ENCODE data around the gene NR3C1.

The NR3C1 gene

GRCh38 chr5:143440448-143441115 lies 37.1 kb upstream of the NR3C1 start:
- H3K27ac ChIP-seq: no peak overlapping the region
- no peaks in the 10 kb centered on the region for H3K9me3 ChIP-seq (ENCODE audit: control insufficient read depth, low read length)
- TF ChIP-seq CTCF (IDR thresholded peaks at IDR 0.05): no peak
- no peaks in the 10 kb centered on the region for H3K27me3 ChIP-seq (ENCODE audit: control insufficient read depth, insufficient read depth, low read length)
- H3K79me2 ChIP-seq: no peaks in the 10 kb centered on the region
- H2AFZ ChIP-seq: no peak overlapping the region
- H3K4me3 ChIP-seq (ENCODE audit: low read depth, low read length): no peak overlapping the region
- no peak overlapping the region for H3K4me2 ChIP-seq (ENCODE audit: low read length)
- H3K4me1 ChIP-seq: no peaks in the 10 kb centered on the region
- no peak overlapping the region for H3K9ac ChIP-seq
- H3K36me3 ChIP-seq (ENCODE audit: control insufficient read depth, insufficient read depth, low read length): no peaks in the 10 kb centered on the region

DNA sequence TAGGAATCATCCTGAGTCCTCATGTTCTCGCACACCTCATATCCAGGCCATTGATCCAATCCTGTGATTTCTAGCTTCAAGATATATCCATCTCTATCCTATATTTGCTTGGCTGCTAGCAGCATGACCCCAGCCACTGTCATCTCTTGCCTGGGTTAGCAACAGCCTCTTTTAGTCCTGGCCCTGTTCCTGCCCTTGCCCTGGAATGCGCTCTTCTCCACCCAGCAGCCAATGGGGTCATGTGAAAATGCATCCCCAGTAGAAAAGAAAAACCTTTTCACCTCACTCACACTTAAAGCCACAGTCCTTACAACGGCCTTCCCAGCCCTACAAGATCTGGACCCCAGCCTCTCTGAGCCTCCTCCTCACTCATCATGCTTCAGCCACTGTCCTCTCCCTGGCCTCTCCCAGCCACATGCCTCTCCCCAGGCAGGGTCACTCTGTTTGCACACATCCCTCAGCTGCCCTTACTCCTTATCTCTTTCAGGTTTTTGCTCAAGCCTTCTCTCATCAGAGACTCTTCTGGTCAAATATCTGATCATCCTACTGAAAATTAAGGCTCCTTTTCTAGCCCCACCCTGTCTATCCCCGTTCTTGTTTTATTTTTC lies 34.3 kb upstream of the NR3C1 start:
- no peak for TF ChIP-seq CTCF (IDR thresholded peaks at IDR 0.05)
- Histone ChIP-seq H3K9ac (no peak overlapping the region), H3K36me3 (ENCODE audit: control insufficient read depth, insufficient read depth, low read length) (no peaks in the 10 kb centered on the region), H3K27ac (no peak overlapping the region), H3K27me3 (ENCODE audit: control insufficient read depth, insufficient read depth, low read length) (no peaks in the 10 kb centered on the region), H3K4me1 (peaks cover 13% of the 10 kb centered on the region), H3K9me3 (ENCODE audit: control insufficient read depth, low read length) (no peaks in the 10 kb centered on the region), H3K4me2 (ENCODE audit: low read length) (no peak overlapping the region), H3K4me3 (ENCODE audit: low read depth, low read length) (no peak overlapping the region), H3K79me2 (no peaks in the 10 kb centered on the region), H2AFZ (no peak overlapping the region)

DNA sequence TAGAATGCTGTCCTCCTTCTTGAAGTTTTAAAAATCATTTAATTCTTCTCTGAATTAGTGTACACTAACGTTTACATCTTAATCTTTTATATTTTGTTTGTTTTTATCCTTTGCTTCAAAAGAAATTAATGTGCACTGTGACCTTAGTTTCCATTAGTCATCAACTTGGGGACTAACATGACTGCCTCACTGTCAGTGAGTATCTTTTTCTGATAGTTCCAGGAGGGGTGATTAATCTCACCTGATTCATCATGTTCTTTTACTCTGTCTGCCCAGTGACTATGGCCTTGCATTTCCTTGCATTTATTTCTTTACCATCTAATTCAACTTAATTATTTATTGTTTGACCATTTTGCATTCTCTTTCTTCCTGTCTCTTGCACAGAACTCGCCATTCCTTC lies 33.4 kb upstream of the NR3C1 start:
- no peak overlapping the region for H3K9ac ChIP-seq
- no peaks in the 10 kb centered on the region for H3K79me2 ChIP-seq
- no peaks in the 10 kb centered on the region for H3K9me3 ChIP-seq (ENCODE audit: control insufficient read depth, low read length)
- H3K4me2 ChIP-seq (ENCODE audit: low read length): no peak overlapping the region
- H2AFZ ChIP-seq: no peak overlapping the region
- peaks cover 13% of the 10 kb centered on the region for H3K4me1 ChIP-seq
- H3K27ac ChIP-seq: no peak overlapping the region
- no peaks in the 10 kb centered on the region for H3K36me3 ChIP-seq (ENCODE audit: control insufficient read depth, insufficient read depth, low read length)
- TF ChIP-seq CTCF (IDR thresholded peaks at IDR 0.05): no peak
- H3K27me3 ChIP-seq (ENCODE audit: control insufficient read depth, insufficient read depth, low read length): no peaks in the 10 kb centered on the region
- no peak overlapping the region for H3K4me3 ChIP-seq (ENCODE audit: low read depth, low read length)

DNA sequence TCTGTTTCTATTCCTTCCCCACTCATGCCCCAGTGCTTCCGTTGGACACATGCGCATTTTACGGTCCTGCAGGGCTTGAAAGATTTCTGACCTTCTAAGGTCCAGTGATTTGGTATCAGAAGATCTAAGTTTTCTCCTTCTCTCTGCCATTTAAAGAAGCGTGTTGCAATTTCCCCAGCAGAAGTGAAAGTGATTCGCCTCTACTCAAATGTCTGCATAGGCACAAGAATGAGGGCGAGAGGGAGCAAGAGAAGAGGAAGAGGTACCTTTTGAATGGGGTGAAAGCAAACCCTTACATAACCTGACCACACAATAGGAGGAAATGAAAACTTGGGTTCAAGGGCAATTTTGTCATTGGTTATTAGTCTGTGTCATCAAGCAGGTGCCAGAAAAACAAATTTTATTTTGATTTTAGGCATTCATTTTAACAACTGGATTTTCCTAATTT lies 31.7 kb upstream of the NR3C1 start:
- H3K4me3 ChIP-seq (ENCODE audit: low read depth, low read length): peak overlapping the region; percentile 63
- peak overlapping the region; percentile 76 for H2AFZ ChIP-seq
- no peak overlapping the region for H3K9ac ChIP-seq
- no peak for TF ChIP-seq CTCF (IDR thresholded peaks at IDR 0.05)
- H3K79me2 ChIP-seq: no peaks in the 10 kb centered on the region
- H3K27ac ChIP-seq: peak overlapping the region; percentile 59
- H3K27me3 ChIP-seq (ENCODE audit: control insufficient read depth, insufficient read depth, low read length): no peaks in the 10 kb centered on the region
- H3K36me3 ChIP-seq (ENCODE audit: control insufficient read depth, insufficient read depth, low read length): no peaks in the 10 kb centered on the region
- peak overlapping the region; percentile 86 for H3K4me2 ChIP-seq (ENCODE audit: low read length)
- peaks cover 13% of the 10 kb centered on the region for H3K4me1 ChIP-seq
- H3K9me3 ChIP-seq (ENCODE audit: control insufficient read depth, low read length): no peaks in the 10 kb centered on the region

All from parathyroid adenoma (tissue), 2 donors.